Right lobe of liver (tissue), 4 donors: Measurements from ENCODE around the gene CELF4.

Source experiments
- CTCF ChIP-seq, 4 donors: fragments of 200-600 bp in 3 of 4; fragments of 450-650 bp in 1 of 4; IDR thresholded peaks; one replicate each; pipeline versions ENCODE4 v1.5.1 to v1.8.0; 2016 to 2022; ENCODE audit warnings: antibody characterized with exemption in 4 of 4, mild to moderate bottlenecking in 2 of 4
- POLR2A ChIP-seq: fragments of 450-650 bp; IDR thresholded peaks from one replicate; pipeline ENCODE4 v1.6.1; 2017; ENCODE audit warnings: antibody characterized with exemption, mild to moderate bottlenecking
- donor health status: DM: no; HTN: no; CAD: no.
- donor health status: DM: no; HTN: no; CAD: no.
- donor health status: DM: no; HTN: yes; CAD: no.

- TF ChIP-seq POLR2A (no peak), CTCF (IDR thresholded peaks at IDR 0.05) (no peak)
Measured at GRCh38 chr18:37304012-37304680, 261.5 kb downstream of the CELF4 start.
